ENCODE measurements around the gene ITGB3. TPM values are rescaled to one million over a fixed set of nuclear protein-coding genes. Genes with fewer than 3 reads are reported as not detected.

Gene ITGB3
- total and polyA plus RNA-seq, 9 of the 15 experiments (the other 6 are each of a cell fraction or from before 2014, with no cell fraction given) = 0.08 to 2.6 (median 0.62) TPM; not detected in 1

- TF ChIP-seq, protein P1, sequence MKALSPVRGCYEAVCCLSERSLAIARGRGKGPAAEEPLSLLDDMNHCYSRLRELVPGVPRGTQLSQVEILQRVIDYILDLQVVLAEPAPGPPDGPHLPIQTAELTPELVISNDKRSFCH (CRISPR knock-in tag; IDR thresholded peaks at IDR 0.05) = no peak
- TF ChIP-seq, protein P1 (tag; IDR thresholded peaks at IDR 0.05) = peak; percentile 82
- TF ChIP-seq NRF1 (conservative IDR thresholded peaks at IDR 0.05 in 1 of 2, IDR thresholded peaks at IDR 0.05 in 1 of 2) = peak in 1 of 2 experiments; percentile 35; a peak in 2 of 4 replicates
- TF ChIP-seq SRSF1 (IDR thresholded peaks at IDR 0.05; ENCODE audit: low read depth, low read length) = no peak
- TF ChIP-seq GABPB2 (CRISPR knock-in tag; conservative IDR thresholded peaks at IDR 0.05) = no peak
- peak; percentile 70 for TF ChIP-seq SMAD1 (IDR thresholded peaks at IDR 0.05; ENCODE audit: low read depth, low read length, partially characterized antibody)
- no peak for TF ChIP-seq ZNF124 (CRISPR knock-in tag; IDR thresholded peaks at IDR 0.05)
- TF ChIP-seq ZNF436 (CRISPR knock-in tag; IDR thresholded peaks at IDR 0.05) = 0 out of 2 replicates have a peak, but pooled peaks have one; percentile 15
- peak; percentile 91 for TF ChIP-seq NCOR1 (IDR thresholded peaks at IDR 0.05)
- no peak for TF ChIP-seq SFPQ (IDR thresholded peaks at IDR 0.05; ENCODE audit: low read depth, low read length)
- peak; percentile 94 for TF ChIP-seq TCF3 (CRISPR knock-in tag; IDR thresholded peaks at IDR 0.05)
- no peak for TF ChIP-seq CAMTA2 (CRISPR knock-in tag; conservative IDR thresholded peaks at IDR 0.05)
- no peak for TF ChIP-seq IFI16 (CRISPR knock-in tag; IDR thresholded peaks at IDR 0.05)
- TF ChIP-seq ILK (tag; IDR thresholded peaks at IDR 0.05; ENCODE audit: borderline replicate concordance, low read depth) = 0 out of 2 replicates have a peak, but pooled peaks have one; percentile 4
- no peak for TF ChIP-seq HLTF (IDR thresholded peaks at IDR 0.05)
- TF ChIP-seq CBX3 (IDR thresholded peaks at IDR 0.05; ENCODE audit: borderline replicate concordance in 1 of 2, low read length in 2 of 2) = 0 out of 3 replicates have a peak, but pooled peaks of 1 of the 2 experiments have one; percentile 58
- TF ChIP-seq, protein P2, sequence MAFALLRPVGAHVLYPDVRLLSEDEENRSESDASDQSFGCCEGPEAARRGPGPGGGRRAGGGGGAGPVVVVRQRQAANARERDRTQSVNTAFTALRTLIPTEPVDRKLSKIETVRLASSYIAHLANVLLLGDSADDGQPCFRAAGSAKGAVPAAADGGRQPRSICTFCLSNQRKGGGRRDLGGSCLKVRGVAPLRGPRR (CRISPR knock-in tag; IDR thresholded peaks at IDR 0.05) = peak; percentile 24; the same call in 1 of the 2 replicates
- TF ChIP-seq CTBP1 (IDR thresholded peaks at IDR 0.05; ENCODE audit: borderline replicate concordance) = peak; percentile 59; the same call in 1 of the 2 replicates
- TF ChIP-seq NCOA2 (IDR thresholded peaks at IDR 0.05; ENCODE audit: partially characterized antibody in 2 of 2) = no peak
- no peak for TF ChIP-seq ZNF507 (tag; conservative IDR thresholded peaks at IDR 0.05)
- TF ChIP-seq MYNN (IDR thresholded peaks at IDR 0.05) = peak; percentile 72; the same call in 1 of the 2 replicates
- TF ChIP-seq MYNN (CRISPR knock-in tag; IDR thresholded peaks at IDR 0.05) = no peak
- 0 out of 2 replicates have a peak, but pooled peaks have one; percentile 44 for TF ChIP-seq ZBTB17 (CRISPR knock-in tag; IDR thresholded peaks at IDR 0.05)
- peak; percentile 58 for TF ChIP-seq NFRKB (IDR thresholded peaks at IDR 0.05; ENCODE audit: low read depth)
- TF ChIP-seq ZNF175 (CRISPR knock-in tag; IDR thresholded peaks at IDR 0.05; ENCODE audit: low read depth) = peak; percentile 59; the same call in 1 of the 2 replicates
- TF ChIP-seq FOXA3 (CRISPR knock-in tag; conservative IDR thresholded peaks at IDR 0.05 in 1 of 2, IDR thresholded peaks at IDR 0.05 in 1 of 2) = 0 out of 4 replicates have a peak, but pooled peaks of 1 of the 2 experiments have one; percentile 12
- TF ChIP-seq ZNF232 (CRISPR knock-in tag; IDR thresholded peaks at IDR 0.05) = no peak
These were observed 35.0 kb downstream of the ITGB3 start (continued) for GRCh38 chr17:47288531-47289116.
